CD4-positive, alpha-beta T cell treated with Interleukin-17A for 4 hours (primary cell): Measurements from ENCODE around the gene GLMN.
A peak's percentile ranks its signal among the peaks of the same experiment; 100 is the strongest.

Source experiments
- DNase-seq: peaks from one replicate; pipeline ENCODE4 v3.0.0-alpha.2; 2020; ENCODE audit warnings: mixed read lengths

Gene GLMN, protein sequence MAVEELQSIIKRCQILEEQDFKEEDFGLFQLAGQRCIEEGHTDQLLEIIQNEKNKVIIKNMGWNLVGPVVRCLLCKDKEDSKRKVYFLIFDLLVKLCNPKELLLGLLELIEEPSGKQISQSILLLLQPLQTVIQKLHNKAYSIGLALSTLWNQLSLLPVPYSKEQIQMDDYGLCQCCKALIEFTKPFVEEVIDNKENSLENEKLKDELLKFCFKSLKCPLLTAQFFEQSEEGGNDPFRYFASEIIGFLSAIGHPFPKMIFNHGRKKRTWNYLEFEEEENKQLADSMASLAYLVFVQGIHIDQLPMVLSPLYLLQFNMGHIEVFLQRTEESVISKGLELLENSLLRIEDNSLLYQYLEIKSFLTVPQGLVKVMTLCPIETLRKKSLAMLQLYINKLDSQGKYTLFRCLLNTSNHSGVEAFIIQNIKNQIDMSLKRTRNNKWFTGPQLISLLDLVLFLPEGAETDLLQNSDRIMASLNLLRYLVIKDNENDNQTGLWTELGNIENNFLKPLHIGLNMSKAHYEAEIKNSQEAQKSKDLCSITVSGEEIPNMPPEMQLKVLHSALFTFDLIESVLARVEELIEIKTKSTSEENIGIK

DNA sequence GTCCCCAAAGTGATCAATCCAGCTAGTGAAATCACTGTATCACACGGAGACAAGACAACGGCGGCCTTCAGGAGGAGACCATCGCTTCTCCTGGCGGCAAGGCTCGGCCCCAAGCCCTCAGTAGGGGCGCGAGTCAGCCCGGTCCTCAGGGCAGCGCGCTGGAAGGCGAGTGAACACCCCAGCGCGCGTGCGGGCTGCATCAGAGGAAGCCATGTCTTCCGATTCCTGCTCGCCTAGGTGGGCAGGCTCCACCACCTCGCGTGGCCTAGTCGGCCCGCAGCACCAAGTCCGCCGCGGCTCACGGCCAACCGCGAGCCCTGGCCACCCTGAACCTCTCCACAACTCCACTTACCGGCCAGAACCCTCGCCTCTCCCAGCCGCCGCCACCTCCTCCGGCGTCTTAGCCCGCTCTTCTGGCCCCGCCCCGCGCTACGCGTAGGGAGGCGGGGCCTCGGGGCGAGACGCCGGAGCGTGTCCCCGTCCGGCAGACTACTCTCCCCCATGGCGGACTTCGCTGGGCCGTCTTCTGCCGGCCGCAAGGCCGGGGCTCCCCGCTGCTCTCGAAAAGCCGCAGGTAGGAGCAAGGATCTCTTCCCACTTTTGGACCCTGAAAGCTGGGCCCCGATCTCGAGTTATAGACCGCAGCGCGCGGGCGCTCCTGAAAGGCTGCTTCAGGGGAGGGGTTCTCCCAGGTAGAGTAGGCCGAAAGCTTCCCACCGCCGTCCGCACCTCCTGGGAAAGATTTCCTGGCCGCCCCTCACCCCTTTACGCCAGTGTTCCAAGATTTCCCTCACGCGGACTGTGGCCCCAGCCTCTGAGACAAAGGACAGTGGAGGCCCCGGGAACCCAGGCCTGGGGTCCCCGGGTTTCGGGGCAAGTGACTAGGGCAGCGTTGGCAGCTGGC is at the start of gene GLMN, which contains the start of gene RPAP2:
GLMN (minus strand) TSS at position 415 of the 904 bp plus-strand sequence. CDS start 988 bp downstream, outside the sequence.
RPAP2 (plus strand) TSS at position 487 of the 904 bp plus-strand sequence; CDS start at position 502, 15 bp downstream.
- peak; percentile 78 for DNase-seq

DNA sequence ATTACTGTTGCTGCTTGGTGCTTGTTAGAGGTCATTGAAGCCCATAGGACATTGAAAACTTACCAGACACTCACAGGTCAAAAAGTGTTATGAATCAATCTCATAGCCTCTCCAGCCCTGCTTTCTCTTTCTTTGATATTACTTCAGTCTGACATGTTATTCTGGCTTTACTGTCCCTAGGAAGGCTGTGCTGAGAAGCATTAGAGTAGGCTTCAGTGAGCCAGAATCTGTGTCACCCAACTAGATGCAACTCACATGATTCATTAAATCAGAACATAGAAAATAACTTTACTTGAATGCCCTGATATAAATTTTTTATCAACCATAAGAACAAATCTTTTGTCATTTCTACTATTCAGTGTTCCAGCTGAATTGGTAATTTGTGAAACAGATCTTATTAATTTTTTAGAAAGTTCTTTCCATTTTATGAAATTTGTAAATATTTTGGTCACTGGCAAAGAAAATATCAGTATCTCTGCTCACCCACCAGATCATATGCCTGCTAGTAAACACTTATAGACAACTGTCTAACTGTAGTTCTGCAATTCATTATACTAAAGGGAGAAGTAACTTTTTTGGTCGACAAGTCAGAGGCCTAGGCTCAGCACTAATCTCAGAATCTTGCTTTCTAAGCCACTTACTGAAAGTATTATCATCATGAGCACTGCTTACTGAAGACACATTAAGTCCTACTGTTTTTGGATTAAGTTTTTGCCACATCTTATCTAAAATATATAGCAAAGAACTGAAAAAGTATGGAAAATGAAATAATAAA is 48.3 kb upstream of the GLMN start:
- no peak for DNase-seq

DNA sequence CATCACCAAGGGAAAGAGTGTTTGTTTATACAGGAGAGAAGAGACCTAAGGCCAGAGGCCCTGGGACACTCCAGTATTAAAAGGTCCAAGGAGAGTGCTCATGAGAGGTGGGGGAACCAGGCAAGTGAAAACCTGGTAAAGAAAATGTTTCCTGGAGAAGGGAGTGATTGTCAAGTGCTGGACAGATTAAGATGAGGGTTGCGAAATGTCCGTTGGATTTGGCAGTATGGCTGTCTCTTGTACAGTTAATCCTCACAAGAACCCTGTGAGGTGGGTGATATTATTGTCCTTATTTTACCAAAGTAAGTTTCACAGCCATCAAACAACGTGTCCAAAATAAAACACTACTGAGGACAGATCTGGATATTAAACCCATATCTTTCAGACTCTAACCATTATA is 44.3 kb upstream of the GLMN start:
- no peak for DNase-seq

DNA sequence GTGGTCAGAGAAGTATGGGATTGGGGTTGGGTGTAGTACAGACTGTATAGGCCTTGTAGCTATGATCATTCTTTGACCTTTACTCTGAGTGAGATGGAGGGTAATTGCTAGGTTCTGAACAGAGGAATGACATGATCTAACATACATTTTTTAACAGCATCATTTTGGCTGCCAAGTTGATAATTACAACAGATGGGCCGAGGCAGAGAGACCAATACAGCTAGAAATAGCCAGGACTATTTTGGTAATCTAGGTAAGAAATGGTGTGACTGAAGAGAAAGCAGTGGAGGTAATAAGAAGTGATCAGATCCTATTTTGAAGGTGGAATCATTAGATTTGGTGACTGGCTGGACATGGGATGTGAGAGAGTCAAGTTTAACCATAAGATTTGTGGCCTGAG is 43.6 kb upstream of the GLMN start:
- no peak for DNase-seq

DNA sequence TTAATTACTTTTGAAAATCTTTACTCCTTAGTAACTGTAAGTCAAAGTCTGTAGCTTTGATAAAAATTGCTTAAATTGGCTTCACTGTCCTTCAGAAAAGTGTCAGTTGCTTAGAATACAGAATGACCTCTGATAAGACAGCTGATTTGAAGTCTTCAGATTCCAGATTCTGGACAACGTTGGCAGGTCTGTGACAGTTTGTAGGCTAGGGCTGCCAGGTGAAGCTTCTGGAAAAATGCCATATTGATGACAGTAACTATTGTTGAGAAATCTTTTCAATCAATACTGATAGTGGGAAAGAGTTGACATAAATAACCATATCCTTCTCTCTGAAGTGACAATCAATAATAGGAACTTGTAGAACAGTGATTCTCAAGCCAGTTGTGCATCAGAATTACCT is 41.4 kb upstream of the GLMN start:
- no peak for DNase-seq

DNA sequence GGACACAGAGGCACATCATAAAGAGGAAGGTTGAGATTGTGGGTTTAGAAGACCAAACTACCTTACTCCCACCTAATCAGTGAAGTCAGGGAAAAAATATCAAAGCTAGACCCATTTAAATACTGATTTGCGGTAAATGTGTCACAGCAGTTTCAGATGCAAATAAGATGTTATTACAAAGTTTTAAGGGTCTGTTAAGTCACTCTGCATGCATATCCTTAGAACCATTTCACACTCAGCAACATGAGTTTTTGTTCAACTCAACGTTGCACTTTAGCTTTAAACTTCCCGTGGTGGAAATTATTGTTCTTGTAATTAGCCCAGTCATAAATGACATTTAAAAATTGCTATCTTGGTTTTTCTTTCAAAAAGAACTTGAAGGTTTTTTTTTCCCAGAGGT is 34.9 kb upstream of the GLMN start:
- no peak for DNase-seq

DNA sequence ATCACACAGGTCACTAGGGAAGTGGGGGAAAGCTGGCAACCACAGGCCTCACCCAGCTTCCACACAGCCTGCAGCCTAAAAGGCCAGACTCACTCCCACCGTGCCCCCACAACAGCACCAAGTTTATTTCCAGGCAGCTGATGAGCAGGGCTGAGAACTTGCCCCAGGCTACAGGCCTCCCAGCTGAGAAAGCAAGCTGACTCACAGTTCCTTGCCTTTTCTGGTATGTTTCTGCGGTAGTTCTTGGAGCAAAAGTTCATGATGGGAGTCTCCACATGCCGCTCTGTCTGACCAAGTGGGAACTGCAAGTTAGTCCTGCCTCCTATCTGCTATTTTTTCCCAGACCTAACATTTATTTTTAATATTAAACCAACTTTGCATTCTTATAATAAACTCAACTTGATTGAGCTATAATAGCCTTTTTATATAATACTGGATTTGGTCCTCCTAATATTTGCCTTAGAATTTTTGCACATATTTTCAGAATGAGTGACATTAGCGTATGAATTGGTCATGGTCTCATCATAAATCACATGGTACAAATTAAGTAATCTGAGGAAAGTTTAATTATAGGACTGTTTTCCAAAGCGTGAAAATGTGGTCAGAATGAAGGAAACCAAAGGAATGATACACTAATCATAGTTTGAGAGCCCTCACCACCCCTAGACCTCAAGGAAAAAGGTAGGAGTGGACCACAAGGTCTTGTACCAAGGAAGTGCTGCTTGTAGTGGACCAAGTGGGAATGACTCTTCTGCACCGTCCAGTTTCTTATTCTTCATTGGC is 30.8 kb upstream of the GLMN start:
- DNase-seq = no peak

DNA sequence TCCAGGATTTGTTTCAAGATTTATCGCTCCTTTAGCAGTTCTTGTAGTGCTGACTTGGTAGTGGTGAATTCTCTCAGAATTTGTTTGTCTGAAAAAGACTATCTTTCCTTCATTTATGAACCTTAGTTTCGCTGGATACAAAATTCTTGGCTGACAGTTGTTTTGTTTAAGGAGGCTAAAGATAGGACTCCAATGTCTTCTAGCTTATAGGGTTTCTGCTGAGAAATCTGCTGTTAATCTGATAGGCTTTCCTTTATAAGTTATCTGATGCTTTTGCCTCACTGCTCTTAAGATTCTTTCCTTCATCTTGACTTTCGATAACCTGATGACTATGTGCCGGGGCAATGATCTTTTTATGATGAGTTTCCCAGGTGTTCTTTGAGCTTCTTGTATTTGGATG is 29.0 kb upstream of the GLMN start:
- no peak for DNase-seq

DNA sequence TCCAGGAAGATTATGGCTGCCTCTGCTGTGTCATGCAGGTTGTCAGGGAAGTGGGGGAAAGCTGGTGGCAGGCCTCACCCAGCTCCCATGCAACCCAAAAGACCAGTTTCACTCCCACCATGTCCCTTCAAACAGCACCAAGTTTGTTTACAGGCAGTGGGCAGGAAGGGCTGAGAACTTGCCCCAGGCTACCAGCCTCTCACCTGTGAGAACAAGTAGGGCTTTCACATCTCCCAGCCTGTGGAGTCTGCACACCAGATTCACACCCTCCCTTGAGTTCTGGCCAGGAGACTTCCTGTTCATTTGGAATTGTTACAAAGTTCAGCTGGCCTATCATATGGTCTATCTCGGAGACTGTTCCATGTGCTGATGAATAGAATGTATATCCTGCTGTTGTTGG is 27.9 kb upstream of the GLMN start:
- no peak for DNase-seq

DNA sequence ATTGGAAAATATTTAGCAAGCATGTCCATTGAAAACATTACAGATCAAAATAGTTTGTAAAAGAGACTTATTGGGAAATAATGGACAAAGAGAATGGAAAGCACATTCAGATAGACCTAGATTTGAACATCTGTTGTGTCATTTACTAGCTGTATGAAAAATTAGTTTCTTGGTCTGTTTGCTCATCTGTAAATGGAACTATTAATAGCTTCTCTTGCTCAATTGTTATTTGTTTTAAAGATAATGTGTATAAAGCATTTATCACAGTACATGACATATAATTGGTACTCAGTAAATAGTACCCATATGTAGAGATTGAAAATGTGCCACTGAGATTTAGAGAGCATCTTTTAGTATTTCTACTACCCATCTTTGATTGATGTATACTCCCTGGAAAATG is 26.0 kb upstream of the GLMN start:
- DNase-seq = no peak

DNA sequence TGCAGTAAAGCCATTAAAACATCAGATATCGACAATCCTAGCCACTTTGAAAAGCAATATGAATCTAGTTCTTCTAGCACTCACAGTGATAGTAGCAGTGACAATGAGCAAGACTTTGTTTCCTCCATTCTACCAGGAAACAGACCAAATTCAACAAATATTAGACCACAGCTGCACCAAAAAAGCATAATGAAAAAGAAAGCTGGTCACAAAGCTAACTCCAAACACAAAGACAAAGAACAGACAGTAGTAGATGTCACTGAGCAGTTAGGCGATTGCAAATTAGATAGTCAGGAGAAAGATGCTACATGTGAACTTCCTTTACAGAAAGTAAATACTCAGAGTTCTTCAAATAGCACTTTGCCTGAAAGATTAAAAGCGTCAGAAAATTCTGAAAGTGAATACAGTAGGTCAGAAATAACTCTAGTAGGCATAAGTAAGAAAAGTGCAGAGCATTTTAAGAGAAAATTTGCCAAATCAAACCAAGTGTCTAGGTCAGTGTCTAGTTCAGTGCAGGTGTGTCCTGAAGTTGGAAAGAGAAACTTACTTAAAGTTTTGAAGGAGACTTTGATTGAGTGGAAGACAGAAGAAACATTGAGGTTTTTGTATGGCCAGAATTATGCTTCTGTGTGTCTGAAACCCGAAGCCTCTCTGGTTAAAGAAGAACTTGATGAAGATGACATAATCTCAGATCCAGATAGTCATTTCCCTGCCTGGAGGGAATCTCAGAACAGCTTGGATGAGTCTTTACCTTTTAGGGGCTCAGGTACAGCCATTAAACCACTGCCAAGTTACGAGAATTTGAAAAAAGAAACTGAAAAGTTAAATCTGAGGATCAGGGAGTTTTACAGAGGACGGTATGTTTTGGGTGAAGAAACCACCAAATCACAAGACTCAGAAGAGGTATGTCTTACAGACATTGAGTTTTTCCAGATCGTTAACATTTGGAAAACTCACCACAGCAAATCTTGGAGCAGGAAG is 25.0 kb upstream of the GLMN start:
- DNase-seq = no peak

DNA sequence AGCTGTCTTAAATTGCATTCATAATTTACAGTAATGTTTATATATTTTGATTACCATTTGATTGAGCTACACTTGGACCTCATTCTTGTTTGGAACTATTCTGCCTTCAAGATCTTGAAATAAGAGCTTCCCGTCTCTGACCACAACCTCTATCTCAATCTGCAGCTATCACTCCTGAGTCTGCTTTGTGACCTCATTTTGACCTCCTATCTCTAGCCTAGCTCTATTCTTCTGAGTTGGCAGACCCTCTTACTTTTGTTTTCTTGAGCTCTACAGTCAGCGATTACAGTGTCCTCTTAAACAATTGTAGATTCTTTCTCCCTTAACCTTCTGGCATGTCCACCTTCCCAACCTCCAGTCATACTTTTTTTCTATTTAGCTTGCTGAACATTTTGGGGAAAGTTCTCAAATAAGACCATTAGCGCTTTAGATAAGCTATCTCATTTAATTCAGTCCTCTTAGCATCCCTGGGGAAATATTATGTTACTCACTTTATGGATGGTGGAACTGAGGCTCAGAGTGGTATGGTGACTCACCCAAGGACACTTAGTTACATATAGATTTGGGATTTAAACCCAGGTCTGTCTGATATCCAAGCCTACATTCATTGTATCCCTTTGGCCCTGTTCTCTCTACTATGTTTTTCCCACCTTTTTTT is 19.2 kb upstream of the GLMN start:
- peak; percentile 9 for DNase-seq

DNA sequence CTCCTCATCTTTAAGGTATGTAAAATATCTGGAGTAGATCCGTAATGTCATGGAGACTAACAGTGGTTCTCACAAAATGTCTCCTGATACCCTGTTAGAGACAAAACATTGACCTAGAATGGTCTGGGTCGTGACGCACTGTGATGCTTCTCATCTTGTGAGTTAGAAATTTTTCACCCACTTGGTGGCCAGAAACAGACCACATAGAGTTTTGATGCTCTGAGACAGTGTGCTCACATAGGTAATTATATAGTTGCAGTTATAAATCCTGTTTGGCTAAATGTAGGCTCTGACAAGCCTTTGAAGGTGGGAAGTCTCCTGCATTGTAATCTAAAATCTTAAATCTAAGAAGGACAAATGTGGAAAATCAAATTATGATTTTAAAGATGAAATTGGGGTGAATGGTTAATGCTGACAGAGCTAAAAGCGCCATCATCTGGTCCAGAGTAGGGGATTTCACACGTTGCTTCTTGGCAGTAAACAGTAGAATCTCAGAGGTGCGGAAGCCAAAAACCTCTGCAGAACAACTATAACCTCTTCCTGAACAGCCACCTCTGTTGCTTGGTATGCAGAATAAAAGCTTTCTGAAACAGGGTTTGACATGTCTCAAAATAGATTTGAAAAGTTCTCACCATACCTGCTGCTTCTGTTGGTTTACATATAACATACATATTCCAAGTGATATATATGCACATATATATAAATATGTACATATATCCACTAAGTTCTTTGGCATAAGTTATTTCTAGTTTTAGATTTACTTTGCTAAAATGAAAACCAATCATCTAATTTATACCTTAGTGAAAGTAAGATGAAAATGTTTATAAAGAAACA is 17.2 kb upstream of the GLMN start:
- DNase-seq = peak; percentile 53

DNA sequence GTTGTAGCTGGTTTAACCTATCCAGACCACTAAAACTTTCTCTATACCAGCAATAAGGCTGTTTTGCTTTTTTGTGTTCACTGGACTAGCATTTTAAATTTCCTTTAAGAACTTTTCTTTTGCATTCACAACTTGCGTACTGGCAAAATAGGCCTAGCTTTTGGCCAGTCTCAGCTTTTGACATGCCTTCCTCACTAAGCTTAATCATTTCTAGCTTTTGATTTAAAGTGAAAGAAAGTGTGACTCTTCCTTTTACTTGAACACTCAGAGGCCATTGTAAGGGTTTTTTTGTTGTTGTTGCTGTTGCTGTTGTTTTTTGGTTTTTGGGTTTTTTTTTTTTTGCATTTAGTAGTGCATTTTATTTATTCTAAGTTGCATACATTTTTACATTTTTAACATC is 15.2 kb upstream of the GLMN start:
- DNase-seq = no peak

DNA sequence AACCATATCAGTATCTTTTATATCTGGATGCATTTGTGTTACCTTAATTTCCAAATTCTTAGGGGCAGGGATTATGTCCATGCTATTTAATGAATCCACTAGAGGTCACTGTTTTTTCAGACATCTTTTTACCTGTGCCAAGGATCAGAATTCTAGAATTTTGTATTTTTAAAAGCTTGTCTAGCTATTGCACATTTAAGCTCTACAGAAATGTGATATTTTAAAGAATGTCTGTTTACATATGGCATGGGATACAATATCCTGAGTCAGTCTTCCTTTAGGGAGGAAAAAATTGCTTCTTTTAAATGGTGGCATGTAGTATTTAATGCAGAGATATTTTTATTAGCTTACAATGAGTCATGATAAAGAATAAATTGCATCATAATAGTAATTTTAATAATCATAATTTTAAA is 11.4 kb upstream of the GLMN start:
- no peak for DNase-seq

DNA sequence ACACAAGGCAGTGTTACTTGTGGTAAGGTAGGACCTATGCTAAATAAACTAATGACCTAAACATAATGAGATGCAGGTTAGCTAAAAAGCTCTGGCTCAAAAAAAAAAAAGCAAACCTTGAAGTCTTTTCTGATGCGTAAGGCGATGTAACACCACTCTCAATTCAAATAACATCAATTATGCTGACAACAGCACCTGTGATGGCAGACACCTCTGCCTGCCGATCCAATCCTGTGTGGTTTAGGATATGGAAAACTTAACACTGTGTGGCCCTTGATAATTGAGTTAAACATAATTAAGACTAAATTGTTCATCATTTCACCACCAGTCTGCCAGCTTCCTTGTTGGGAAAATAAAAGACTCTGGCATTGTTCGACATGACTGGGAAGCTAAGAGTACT is 9.2 kb upstream of the GLMN start:
- no peak for DNase-seq

DNA sequence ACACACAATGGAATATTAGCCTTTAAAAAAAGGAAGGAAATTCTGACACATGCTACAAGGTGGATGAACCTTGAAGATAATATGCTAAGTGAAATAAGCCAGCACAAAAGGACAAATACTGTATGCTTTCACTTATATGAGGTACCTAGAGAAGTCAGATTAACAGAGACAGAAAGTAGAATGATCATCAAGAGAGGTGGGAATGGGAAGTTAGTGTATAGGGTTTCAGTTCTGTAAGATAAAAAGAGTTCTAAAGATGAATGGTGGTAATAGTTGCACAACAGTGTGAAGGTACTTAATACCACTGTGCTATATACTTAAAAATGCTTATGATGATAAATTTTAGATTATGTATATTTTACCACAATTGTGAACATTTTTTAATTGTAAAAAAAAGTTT is 7.2 kb upstream of the GLMN start:
- no peak for DNase-seq

DNA sequence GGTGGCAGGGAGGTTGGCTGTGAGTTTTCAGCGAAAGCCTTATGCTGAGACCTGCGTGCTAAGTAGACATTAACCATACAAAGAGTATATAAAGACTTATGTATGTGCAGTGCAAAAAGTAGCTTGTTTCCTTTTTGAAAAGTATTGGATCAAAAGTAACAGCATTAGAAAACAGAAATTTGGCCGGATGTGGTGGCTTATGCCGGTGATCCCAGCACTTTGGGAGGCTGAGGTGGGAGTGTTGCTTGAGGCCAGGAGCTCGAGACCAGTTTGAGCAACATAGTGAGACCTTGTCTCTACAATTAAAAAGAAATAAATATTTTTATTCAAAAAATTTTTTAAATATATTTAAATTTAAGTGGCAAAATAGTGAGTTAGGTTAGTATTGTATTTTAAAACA is 2.2 kb upstream of the GLMN start:
- no peak for DNase-seq
